SKM-1 (cell line): ENCODE data around the gene RGS3.

Source experiments
- DNase-seq: peaks from one replicate; lab custom pipeline; 2025; ENCODE audit not compliant: unreplicated experiment; lab: John Stamatoyannopoulos, UW

Gene RGS3

DNA sequence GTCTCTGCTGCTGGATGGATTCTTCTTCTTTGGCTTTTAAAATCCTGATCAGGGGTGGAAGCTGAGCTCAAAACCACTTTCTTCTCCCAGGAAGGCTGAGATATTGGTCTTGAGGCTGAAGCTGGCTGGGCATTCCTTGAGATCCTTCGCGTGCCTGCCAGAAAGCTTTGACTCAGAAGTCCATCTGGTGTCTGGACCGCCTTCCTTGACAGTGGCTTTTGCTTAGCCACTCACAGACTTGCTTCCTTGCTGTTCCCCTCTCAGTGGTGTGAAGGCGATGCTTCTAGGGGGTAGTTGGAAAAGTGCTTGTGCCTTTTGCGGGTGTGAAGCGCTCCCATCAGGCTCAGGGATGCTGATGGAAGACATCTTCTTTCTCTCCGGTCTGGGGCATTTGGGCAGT lies 45.9 kb downstream of the RGS3 start:
- DNase-seq, result no peak

DNA sequence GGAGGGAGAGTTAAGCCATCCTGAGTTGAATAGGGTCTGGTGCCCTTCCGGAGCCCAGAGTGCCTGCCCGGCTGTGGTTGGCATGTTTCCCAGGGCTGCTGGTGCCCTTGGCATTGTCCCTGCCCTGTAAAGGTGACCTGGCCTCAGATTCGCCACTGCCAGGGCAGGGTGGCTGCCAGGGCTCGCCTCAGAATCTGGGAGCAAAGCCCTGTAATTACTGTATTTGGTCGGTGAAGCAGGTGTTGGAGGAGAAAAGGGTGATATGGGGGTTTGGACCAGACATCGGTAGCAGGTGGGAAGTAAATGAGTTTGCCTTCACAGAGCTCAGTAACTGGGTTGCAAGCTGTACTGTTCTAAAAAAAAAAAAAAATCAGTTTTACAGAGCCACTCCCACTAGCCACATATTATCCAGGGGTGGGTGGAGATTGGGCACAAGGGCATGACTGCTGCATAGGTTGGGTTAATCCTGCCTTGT lies 47.6 kb downstream of the RGS3 start:
- DNase-seq, result no peak

DNA sequence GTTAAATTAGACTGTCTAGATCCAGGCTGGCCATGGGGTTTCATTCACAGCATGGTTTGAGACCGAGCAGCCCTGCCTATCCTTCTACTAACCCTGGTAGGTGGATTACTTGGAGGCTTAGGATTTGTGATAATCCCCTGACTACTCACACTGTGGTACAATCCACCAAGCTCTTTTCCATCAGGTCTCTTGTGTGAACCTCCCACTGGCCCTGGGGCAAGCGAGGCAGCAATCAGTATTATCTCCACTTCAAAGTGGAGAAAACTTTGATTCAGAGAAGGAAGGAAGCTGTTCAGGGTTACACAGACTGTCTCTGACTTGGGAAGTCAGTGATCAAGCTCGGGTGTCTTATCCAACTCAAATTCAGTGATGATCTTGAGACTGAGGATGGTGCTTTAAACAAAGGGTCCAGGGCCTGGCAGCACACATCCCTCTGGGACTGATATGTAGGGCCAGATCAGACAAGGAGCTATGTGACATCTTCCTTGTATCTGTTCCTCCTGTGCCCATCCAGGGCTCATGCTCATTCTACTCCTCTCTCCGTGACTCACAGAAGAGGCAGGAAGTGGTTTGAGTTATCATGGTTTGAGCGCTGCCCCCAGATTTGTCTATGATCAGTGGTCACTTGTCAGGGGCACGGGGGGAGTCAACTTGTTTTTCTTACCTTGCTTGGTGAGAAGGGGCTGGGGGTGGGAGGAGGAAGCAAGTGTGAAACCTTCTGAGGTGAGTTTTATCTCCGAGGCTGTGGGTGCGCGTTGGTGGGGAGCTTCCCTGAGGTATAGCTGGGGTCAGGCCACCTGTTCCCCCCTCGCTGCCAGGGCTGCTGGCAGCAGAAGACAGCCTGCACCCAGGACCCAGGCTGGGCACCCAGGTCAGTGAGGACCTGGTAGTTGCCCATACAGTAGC lies 48.6 kb downstream of the RGS3 start:
- no peak for DNase-seq

DNA sequence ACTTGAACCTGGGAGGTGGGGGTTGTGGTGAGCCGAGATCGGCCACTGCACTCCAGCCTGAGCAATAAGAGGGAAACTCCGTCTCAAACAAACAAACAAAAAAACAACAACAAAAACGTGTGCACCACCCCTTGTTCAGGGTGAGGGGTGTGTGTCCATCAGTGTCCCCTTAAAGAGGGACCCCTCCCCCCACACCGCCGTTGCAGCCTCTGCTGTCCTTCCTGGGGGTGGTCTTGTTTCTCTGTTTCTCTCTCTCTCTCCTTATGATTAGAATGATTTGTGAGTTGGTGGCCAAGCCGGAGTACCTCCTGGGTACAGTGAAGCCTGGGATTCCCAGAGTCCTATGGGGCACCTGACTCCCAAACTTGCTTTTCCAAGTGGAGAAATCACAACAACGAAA lies 49.6 kb downstream of the RGS3 start:
- DNase-seq, result no peak

DNA sequence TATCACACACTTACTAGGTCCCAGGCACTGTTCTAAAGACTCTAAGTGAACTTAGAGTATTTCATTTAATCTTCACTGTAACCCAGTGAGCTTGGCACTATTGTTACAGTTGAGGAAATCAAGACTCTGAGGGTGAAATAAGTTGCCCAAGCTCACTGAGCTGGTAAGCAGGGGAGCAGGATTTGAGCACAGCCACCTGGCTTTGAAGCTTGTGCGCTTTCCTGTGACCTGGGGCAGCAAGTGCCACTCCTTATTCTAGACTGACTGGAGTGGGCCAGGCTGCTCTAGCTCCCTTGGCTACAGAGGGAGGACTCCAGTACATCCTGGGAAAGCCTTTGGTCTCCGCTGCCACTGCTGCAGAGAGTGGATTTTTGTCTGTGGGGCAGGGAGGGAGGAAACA lies 50.0 kb downstream of the RGS3 start:
- DNase-seq, result no peak

DNA sequence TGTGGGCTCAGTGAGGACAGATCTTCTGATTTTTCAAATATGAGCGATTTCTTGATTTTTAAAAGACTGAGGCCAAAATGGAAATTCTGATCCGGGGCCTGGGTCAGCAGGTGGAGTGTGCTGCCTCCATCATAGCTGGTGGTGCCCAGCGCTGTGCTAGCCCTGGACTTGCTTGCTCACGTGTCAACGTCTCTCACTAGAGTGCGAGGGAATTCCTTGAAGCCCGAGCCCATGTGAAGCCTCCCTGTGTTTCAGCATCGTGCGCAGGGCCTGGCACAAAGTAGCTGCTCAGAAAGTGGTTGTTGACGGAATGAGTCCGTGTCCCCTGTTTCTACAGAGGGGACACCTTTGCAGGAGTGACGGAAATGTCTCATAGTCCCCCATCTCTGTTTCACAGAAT lies 50.5 kb downstream of the RGS3 start:
- DNase-seq, result no peak

DNA sequence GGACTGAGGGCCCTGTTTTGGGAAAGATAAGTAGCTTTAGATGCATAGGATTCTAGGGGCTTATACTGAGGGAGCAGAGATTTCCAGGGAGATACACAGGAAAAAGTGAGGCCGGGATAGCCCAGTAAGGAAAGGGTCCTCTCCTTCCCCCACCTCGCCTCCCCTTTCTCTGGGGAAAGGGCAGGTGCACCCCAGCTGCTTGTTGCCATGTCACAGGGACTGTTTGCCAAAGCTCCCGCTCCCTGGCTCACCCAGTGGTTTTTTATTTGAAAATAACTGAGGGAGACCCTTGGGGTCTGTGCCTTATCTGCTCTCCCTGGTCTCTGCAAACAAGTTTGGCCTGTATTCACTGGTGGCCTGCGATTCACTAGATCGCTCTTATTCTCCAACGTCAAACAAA lies 51.2 kb downstream of the RGS3 start:
- DNase-seq, result no peak

DNA sequence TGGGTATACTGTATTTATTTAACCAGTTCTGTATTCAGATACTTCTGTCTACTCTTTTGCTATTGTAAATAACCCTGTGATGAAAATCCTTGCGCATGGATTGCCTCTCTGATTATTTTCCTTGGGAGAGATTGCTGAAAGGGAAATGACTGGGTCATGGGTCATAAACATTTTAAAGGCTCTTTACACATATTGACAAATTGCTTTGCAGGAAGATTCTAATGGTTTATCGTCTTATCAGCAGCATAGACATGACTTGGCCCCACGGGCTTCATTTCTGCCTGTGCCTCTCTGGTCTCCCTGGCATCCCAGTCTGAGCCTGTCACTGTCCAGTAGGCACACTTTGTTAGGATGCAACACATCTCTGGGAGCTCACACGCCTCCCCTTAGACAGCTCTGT lies 52.3 kb downstream of the RGS3 start:
- no peak for DNase-seq

DNA sequence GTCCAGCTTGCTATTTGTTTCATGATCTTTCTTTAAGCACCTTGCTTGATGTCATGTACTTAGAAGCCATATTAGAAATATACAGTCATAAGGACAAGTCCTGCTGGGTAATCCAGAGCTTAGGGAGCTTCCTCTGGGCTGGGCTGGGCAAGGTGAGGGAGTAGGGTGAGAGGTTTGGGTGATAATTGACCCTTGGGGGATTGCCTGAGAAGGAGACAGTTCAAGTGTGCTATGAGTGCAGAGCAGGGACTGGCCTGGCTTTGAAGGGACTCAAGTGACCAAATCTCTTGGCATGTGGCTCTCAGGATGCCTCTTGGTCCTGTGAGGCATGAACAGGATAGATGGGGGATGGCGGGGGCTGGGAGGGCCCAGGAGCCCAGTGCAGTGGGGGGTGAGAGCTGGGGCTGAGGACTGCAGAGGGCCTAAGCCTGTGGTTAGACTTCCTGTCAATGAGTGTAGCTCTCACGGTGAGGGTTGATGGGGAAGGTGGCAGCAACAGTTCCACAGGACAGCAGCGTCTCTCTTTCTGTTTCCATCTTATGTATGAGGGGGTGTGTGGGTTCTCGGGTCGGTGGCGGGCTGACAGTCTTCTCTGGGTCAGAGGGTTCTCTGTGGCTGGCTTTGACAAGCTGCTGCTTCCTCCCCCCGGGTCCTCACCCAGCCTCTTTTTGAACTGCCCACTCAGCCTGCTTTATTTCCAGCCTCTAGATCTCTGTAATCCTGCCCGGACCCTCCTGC lies 53.5 kb downstream of the RGS3 start:
- DNase-seq, result no peak

DNA sequence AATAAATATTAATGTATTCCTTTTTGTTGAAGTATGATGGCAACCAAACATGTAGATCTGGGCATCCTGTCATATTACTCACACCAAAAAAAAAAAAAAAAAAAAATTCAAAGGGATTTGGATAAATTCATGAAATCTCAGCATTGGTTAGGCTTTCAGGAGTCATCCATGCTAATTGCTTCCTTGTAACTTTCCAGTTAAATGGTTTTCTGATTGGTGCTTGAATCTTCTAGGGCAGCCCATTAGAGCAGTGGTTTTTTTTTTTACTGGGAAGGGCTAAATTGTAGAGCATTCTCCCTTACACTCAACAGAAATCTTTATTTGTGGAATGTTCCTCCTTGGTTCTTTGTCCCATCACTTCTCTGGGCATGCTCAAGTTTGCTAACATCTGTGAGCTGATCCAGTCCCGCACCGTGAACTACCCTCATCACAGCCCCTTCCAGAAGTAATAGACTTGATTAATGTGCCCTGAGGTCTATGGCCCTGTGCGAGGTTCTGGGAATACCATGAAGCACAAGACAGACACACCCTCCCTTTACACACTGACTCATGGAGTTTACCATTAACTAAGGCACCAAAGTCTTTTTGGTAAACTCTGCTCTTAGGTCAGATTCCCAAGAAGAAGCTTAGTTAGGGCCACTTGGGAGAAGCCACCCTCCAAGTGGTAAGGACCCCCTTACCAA lies 56.0 kb downstream of the RGS3 start:
- DNase-seq, result no peak

DNA sequence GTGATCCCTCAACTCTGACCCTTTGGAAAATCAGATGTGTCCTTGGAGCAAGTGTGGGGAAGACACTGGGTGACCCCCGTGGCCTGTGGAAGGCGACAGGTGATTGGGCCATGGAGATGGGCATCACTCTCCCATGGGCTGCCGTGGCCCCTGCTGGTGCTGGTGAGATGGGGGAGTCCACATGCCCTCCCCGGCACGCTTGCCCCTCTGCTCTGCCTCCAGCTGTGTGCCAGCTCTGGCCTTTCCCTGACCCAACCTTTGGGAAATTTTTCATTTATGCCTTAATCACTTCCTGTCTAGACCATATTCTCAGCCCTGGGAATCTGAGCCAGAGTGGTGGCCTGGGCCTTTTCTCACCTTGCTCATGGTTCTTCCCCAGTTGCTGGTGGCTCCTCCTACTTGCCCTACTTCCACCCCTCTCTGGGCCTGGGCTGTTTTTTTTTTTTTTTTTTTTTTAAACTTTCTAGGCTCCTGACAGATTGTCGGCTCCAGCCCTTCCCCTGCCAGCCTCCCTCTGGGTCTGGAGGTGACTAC lies 56.6 kb downstream of the RGS3 start:
- no peak for DNase-seq

DNA sequence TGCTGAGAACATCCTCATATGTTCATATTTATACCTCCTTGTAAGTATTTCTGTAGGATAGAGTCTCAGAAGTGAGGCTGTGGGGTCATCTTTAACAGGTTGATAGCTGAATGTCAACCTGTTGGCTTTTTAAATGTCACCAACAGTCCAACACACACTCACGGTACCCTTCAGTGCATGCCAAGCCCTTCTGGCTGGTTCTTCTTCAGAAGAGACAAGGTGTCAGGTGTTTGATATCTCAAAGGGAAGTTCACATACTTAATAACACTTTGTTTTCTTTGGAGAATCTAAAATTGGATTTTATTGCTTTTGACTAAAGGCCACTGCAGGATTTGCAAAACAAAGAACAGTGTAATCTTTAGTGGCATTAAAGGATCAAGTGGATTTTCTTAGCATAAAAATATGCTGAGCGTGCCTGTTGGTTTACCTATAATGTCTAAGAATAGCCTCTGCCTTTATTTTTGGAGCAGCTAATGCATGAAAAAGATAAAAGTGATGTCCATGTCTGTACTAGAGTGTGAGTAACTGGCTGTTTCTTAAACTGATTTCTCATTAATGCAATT lies 58.2 kb downstream of the RGS3 start:
- DNase-seq, result no peak

DNA sequence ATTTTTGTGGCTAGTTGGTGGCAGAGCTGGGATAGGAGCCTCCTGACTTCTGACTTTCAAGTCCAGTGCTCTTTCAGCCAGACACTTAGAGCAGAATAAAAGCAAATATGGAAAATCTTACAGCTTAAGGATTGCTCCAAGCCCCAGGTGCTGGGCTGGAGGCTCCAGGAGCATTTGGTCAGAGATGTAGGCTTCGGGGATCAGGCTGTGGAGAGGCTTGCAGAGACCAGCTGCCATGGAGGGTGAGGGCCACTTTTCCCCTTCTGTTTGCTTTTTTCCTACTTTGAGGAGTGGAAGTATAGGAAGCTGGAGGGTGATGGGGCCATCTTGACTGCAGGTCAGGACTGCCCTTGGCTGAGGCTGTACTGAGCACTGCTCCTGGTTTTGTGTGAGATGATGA lies 58.9 kb downstream of the RGS3 start:
- no peak for DNase-seq

DNA sequence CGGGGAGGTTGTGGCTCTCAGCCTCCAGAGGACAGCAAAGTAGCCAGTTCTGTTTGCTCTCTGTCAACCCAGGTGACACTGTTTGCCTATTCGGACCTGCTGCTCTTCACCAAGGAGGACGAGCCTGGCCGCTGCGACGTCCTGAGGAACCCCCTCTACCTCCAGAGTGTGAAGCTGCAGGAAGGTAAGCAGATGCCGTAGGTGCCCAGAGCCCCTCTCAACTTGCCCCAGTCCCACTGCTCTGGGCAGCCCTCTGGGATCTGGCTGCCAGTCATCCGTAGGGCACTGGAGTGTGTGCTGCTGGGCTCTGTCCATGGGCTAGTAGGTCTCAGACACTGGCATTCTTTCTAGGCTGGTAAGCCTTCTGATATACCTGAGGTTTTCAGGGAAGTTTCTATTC lies 59.3 kb downstream of the RGS3 start:
- DNase-seq, result no peak

DNA sequence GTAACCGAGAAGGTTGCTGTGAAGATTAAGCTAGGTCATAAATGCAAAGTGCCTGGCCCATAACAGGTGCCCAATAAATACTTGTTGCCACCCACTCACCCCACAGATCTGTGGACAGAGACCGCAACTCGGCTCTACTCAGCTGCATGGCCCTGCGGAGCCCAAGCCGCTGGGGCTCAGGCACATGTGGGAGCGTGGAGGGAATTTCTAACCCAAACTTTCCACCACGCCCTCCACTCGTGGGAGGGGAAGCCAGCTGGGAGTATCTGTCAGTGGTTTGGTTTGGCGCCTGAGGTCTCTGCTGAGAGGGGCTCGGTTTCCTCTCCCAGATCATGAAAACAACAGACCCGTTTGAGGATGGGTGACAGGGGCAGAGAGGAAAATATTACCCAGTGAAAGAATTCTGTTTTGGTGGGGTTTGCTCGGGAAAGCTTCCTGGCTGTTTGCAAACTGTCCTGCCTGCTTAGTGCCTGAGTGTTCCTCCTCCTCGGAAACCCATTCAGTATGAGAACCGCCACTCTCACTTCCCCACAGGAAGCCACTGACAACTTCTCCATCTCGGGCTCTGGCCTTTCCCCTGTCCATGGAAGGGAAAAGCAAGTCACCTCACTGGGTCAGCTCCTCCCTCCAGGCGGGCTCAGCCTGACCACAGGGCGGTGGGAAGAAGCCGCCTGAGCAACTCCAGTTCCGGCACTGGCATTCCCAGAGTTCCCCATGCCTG lies 60.1 kb downstream of the RGS3 start:
- DNase-seq, result peak; percentile 17

DNA sequence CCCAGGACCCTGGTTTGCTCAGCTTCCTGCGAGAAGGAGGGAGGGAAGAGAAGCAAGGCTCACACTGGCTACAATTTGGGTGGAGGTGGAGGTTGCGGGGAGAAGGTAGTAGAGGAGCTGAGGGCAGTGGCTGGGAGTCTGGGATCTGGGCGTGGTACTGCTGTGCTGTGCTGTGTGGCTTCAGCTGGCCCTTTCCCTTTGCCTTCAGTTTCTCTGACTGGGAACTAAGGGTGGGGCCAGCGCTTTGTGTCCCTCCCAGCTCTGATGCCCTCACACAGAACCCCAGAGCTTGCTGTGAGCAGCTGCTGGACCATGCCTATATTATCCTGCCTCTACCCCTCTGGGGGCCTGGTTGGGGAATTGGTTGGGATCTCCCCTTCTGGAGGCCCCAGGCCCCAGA lies 60.9 kb downstream of the RGS3 start:
- no peak for DNase-seq

DNA sequence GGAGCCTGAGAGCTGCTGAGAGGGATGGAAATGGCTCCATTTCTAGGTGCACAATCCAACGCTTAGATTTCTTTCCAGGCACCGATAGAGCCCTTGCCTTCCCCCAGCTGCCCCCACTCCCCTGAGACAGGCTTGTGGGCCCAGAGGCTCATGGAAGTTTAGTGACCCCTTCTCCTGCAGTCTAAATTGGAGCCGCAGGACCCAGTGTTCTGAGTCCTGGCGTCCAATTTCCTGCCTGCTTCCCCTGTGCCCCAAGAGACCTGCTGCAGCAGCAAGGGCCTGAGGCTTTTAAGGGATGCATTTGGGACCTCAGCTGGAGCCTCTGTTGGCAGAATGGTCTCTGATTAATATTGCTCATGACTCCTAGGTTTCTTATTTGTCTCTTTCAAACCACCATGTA lies 61.7 kb downstream of the RGS3 start:
- no peak for DNase-seq

DNA sequence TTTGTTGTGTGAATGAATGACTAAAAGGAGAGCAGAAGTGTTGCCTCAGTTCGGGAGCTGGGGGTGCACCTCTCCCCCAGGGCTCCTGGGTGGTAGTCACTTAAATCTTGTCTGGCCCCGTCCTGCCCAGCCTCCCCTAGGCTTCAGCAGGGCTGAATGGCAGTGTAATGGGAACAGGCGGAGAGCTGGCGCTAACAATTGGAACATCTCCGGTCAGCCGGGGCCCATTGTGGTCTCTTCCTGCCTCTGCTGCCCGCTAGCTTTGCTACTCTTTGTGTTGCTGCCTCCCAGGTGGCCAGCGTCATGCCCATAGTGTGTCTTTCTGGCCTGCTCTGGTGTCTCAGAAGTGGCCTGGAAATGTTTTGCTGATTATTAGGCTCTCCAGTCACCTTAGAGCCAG lies 62.3 kb downstream of the RGS3 start:
- no peak for DNase-seq

DNA sequence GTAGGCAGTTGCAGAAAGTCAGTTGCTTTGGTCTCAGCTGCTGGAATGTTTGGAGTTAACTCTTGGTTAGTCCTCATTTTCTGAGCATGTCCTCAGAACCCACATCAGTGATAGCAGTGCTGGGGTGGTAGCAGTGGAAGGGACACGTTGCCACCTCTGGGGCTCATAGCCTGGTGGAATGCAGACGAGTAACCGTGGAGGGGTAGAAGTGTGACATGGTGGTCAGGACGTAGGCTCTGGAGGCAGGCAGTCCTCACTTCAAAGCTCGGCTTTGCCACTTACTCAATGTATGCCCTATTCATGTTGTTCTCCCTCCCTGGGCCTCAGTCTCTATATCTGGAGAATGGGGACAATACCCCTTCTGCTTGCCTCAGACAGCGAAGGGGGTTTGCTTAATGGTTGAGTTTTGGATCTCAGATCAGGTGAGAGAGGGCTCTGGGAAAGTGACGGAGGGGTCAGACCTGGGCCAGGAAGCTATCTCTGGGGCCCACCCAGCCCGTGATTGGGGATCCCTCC lies 62.8 kb downstream of the RGS3 start:
- DNase-seq, result no peak

DNA sequence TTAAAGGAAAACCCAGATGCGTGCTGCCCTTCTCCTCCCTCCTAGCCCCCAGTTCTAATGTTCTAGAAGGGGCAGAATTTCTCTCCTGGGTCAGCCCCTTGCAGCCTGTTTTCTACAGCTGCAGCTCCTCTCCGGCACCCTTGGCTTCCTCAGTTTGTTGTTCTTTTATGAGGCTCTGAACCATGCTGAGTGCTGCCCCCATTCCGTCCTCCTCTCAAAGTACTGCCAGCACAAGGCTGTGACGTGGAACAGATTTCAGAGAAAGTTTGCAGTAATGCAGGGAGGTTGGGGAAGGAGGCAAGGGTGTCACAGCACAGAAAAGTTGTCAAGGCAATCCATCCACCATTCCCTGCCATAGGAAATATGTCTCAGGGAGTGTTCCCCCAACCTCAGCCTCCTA lies 63.3 kb downstream of the RGS3 start:
- DNase-seq, result no peak
